ENCODE measurements around the gene CDH23.

DNA sequence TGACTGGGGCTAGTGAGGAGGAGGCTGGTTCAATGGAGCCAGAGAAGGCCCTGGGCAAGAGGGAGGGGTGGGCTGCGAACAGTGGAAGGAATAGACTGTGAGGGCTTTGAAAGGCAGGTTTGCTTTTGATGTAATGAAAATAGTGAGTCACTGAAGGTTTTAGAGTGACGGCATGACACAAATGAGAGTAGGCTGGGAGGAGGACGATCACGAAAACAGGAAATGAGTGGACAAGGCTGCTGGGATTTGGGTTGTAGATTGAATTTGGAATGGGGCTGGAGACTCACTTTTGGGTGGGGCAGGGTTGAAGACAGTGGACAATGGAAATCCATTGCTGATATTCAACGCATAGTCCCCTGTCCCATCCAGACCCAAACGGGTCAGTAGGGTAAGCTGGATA lies 139.6 kb downstream of the CDH23 start:
- TF ChIP-seq POLR2A (IDR thresholded peaks at IDR 0.05) (no peak), CTCF (IDR thresholded peaks at IDR 0.05) (no peak)
